ENCODE results near the gene MYO5B.

The MYO5B gene

DNA sequence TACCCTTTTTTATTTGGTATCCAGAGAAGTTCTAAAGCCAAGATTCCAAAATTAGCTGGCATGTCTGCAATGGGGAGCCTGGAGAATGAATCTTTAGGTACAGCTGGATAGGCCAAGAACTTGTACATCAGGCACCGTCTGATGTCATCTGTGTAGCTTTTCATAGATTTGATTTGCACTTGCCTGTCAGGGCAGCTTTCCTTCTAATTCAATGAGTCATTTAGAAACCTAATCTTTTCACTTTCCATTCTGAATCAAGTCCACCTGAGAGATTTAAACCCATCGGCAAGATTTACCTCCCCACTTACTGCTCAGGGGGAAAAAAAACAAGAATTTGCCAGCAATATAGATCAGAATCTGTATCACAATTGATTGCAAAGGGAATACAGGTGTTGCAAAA is 320.7 kb downstream of the MYO5B start:
- peak; percentile 2 for DNase-seq

DNA sequence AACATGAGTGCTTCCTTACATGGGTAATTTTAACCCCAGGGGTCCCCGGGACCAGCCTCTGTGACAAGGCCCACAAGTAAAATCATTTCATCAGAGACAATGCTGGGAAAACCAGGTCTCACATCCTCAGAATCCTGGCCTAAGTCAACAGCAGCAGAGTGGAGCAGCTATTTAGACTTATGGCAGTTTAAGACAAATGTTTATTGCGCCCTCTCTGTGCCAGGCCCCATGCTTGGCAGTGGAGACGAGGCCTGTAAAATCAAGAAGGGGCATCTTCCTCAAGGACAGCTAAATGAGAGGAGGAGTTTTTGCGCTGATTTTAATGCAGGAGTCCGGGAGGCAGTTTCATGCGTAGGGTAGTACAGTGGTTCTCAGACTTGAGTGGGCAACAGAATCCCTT is 325.6 kb downstream of the MYO5B start:
- peak; percentile 1 for DNase-seq

DNA sequence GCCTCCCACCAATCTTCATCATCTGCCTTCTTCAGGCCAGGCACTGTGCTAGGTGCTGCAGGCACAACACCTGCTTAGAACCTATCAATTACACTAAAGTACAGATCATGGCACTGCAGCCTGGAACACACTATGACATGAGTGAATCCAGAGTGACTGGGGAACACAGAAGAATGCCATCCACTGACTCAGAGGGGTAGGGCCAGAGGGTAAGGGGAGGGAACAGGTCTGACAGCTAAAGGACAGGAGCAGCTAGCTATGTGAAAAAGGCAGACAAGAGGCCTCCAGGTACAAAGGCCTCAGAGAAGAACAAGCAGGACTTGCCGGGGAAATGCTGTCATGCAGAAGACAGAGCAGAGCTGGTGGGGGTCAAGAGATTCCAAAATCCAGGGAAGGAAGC is 328.3 kb downstream of the MYO5B start:
- DNase-seq: peak; percentile 11

DNA sequence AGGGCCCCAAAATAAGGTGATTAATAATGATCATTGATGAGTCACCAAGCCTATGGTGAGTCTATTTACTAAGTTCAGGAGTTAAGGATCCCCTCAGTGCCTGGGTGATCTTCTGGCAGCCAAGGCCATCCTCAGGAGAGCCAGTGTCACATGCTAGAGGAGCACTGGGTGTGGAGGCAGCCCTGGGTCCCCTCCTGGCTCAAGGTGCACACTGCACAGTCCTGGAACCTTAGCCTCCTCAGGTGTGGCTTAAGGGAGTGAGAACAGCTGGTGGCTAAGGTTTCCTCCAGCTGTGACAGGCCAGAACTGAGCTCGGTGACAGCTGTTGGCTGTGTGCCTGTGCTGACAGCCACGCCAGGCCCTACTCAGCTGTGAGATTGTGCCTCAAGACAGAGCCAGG is 329.5 kb downstream of the MYO5B start:
- peak; percentile 22 for DNase-seq

DNA sequence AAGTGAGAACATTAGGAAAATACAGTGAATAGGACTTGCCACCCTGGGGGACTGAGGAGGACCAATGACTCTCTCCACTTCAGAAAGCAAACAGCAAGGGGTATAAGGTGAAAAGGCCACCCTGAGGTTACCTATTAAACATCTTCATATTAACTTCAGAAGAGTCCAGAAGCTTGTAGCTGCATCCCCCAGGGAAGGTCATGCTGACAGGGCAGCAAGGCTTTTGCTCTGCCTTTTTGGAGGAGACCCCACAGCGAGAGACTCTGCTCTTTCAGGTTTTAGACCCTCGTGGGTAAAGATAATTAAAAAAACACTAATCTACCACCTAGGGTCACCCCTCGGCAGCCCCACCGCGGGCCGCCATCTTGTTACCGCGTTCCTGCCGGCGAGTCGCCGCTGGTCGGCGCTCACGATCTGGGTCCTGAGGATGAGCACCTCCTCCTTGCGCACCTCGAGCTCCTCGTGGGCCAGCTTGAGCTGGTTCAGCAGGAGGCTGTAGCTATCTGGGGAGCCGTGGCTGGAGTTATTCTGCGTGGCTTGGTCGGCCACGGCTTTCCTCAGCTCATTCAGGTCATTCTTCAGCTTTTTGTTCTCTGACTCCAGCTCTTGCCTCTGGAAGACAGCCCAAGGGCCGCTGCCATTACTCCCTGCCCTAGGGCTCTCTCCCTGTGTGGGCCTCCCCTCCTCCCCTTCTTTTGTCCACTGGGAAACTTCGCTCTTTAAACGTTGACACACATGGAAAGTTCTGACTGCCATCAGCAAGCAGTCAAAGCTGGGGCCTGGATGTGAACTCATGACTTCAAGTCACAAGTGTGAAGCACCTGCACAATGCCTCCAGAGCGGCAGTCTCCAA is 331.0 kb downstream of the MYO5B start:
- DNase-seq: peak; percentile 36

DNA sequence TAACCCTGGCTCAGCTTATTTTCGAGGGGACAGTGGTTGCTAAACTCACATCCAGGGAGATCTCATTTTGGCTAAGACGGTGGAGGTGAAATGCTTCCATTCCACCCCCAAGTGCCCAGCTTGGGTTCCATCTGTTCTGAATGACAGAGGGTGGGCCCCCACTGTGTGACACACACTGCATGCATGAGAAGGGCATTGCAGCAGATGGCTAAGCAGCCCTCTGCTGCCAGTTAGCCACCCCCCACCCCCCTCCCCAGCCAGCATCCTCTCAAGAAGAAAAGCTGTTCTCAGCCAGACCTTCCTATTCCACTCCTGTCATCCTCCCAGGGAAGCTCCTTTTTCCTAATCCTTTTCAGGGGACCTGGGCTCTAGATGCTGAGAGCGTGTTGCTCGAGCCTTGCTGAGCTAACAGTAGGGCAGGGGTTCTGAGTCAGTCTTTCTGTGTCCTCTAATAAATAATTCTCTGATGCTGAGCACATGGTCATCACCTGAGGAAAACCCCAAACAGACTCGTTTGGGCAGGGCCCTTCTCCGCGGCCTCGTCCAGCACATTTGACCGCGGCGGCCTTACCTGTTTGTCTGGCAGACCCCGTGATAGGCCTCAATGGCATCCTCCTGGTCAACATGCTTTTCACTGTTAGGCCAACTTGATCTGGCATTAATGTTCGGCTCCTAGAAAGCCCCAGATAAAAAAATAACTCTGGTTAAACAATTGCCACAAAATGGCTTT is 332.1 kb downstream of the MYO5B start:
- no peak for DNase-seq

DNA sequence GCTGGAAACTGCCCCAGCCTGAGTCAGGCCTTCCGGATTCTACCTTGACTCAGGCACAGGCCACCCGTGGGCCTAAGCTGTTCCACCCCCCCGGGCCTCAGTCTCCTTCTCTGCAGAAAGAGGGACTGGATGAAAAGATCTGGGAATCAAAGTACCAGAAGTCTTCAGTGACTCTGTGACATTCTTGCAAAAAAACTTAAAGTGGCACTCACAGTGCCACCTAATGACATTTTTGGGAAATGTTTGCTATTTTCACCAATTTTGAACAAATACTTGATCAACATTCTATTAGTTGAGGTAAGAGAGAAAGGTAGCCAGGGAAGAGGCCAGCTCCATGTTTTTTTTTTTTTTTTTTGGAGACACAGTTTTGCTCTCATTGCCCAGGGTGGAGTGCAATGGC is 333.3 kb downstream of the MYO5B start:
- no peak for DNase-seq

DNA sequence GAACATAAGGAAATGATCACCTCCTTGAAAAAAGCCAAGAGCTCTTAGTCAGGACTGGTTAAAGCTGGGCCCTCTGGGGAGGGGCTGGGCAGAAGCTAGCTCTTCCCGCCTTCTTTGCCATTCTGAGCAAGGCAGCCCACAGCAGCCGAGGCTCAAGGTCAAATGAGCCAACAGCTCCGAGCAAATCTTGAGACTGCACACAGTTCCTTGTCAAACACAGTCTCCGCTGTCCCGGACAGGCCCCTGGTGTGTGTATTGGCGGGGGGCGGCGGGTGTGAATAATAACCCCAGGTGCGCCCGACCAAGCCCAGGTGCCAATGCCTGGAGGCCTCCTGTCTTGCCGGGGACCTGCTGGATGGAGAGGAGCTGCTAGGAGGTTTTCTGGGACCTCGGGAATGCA is 335.2 kb downstream of the MYO5B start:
- DNase-seq: no peak

DNA sequence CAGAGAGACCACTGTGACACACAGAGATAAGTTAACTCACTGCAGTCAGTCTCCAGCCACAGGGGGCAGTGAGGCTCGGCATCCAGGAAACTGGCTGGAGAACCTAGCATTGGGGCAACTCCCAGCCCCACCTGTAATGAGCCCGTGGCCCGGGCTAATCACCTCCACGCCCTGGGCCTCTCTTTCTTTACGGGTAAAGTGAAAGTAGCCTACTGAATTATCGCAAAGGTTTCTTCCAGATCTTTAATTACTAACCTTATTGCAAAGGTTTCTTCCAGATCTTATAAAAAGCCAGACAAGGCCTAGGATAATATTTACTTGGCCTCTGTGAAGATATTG is 336.0 kb downstream of the MYO5B start:
- no peak for DNase-seq

DNA sequence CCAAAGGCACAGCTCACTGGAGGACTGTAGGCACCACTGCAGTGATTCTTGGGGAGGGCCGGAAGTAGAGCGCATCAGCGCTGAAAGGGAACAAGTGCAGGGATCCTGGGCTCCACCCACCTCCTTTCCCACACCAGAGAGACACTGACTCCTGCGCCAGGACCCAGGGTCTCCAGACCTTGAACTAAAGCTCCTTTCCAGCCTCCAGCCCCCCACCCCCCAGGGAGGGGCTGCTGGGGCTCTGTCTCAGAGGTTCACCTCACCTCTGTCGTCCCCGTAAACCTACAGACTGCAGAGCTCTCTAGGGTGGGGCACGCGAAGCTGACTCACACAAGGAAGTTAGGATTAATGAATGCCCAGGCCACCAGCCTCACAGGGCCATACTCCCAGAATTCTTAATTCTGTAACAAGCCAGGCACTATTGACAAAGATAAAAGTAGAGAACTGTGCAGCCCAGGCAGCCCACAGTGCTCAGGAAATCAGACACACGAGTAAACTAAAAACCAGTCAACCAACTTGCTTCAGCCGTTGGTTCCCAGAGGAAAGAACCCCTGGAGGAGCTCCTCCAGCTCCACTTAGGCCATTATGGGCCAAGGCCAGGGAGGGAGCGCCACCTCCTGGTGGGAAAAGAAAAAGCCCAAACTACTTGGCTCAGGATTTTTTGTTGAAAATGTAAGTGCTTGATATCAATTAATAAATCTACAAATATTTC is 336.5 kb downstream of the MYO5B start:
- peak; percentile 75 for DNase-seq

DNA sequence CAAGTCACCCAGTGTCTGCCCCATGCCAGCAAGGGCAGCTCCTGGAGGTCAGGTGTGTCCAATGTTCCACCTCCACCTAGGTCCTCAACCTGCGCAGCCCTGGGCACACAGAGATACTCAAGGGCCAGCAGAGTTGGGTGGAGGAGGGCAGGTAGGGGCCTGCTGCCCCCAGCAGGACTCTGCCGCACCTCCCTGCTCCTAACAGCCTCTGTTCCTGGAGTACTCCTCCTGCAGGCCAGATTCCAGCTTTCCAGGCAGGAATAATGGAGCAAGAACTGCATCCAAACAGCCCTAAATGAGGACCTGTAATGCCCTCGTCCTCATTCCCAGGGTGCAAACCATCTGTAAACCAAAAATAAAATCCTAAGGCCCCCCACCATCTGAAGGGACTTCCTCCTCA is 337.2 kb downstream of the MYO5B start:
- DNase-seq: no peak

DNA sequence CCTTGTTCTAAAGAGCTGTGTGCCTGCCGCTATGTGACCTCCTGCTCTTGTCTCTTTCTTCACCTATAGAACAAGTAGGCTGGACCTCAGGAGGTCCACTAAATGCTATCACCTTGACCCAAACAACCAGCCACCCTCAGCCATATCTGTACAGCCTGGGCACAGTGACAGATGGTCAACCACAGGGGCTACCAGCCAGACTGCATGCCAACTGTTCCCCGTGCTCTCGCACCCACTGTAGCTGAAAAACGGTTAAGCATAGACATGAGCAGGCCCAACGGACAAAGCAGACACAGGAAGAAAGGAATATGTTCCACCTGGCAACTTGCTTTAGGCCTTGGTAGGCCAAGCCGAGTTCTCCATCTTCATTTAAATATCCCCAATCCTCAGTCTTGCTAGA is 338.5 kb downstream of the MYO5B start:
- no peak for DNase-seq

DNA sequence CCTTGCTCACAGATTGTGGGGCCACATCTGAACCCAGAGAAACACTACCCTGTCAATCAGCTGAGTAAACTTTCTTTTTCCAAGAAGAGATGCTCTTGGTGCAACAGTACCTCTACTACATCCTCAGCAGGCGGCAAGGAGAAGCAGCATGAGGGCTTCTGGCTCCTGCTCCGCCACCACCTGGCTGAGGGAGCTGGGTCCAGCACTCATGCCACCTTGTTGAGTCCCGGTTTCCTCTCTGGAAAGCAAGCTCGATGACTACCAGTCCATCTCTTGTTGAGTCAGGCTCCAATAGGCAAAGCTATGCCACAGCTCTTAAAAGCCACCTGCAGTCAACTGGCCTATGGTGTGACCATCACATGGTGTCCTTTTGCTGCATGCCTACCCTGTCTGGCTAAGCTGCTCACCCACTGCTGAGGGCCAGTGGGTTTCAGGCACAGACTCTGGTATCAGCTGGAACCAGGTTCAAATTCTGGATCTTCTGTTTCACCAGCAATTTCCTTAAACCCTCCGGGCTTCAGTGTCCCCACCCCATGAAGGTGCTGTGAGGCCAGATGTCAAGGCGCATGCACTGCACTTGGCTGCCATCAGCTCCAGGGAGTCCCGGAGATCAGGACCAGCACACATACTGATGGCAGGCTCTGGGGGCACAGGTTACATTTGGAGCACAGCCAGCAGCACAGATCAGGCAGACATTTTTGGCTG is 339.1 kb downstream of the MYO5B start:
- no peak for DNase-seq

DNA sequence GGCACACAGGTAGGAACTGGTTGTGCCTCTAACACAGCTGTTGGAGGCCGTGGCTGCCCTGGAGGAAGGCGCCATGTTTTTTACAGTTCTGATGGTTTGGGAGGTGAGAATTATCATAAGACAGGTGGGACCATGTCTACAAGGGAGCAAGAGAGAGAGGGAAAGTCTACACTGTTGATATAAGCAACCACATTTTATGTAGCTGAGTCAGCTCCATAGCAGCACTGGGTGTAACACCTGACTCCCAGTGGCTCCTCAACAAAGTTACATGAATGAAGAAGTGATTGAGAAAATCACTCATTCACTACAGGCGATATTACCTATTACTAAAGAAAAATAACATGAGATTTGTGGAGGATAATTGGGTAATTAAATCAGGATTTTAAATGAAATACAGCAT is 340.3 kb downstream of the MYO5B start:
- DNase-seq: no peak

DNA sequence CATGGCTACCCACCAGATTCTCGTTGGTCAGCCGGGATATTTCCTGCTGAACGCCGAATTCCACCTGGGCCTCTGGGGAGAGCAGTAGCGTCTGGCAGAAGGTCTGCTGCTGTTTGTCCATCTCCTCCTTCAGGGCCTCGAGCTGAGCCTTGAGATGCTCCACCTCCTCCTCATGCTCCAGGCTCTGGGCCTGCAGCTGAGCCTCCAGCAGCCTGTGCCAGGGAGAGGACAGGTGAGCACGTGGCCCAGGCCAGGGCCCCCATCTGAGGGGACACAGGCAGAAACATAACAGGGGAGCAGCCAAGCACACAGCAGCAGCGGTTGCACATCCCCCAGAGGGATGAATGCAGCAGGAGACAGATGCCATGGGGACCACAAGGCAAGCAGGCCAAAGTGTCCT is 341.5 kb downstream of the MYO5B start:
- no peak for DNase-seq

DNA sequence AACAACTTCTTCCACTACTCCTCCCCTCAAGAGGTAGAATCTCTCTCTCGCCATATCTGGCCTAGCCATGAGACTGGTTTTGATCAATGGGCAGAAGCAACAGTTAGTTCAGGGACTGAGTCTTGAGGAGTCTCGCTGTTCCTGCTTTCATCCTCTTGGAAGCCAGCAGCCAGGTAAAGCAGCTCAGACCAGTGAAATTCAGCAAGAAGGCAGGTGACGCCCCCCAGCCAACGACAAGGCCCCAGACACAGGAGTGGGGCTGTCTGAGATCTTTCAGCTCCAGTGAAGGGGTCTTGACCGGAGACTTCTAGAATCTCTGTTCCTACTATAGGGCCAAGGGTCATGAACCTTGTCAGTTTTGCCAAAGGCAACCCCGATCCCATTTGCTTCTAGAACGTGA is 341.9 kb downstream of the MYO5B start:
- DNase-seq: no peak

DNA sequence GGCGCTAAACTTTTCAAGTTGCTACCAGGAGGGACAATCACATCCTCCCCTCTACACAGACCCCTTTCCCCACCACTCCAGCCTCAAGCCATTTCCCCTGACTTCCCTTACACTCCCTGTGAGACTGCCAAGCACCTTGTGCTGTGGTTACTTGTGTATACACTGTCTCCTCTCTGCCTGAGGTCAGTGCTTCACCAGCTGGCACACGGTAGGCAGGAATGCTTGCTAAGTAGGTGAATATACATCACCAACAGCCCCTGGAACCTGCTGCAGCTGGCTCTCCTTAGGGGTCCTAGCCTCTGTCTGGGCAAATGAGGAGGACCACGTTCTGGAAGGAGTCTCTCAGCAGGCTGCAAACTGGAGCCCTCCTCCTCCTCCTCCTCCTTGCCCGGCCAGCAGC is 343.3 kb downstream of the MYO5B start:
- no peak for DNase-seq

DNA sequence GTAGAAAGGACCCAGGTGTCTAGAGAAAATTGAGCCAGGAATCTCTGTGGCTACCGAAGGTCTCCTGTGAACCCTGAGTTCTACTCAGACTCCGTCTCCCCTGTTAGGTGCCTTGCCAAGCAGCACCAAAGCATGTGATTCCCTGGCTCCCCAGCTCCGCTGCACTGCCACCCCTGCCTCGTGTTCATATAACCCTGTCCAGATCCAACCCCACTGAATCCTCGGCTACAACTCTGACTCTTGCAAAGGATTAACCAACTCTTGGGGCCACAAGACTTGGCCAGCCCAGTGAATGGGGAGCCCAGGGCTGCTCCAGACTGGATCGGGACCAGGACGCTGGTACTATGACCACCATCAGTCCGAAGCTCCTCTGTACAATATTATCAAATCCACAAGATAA is 344.3 kb downstream of the MYO5B start:
- DNase-seq: no peak

DNA sequence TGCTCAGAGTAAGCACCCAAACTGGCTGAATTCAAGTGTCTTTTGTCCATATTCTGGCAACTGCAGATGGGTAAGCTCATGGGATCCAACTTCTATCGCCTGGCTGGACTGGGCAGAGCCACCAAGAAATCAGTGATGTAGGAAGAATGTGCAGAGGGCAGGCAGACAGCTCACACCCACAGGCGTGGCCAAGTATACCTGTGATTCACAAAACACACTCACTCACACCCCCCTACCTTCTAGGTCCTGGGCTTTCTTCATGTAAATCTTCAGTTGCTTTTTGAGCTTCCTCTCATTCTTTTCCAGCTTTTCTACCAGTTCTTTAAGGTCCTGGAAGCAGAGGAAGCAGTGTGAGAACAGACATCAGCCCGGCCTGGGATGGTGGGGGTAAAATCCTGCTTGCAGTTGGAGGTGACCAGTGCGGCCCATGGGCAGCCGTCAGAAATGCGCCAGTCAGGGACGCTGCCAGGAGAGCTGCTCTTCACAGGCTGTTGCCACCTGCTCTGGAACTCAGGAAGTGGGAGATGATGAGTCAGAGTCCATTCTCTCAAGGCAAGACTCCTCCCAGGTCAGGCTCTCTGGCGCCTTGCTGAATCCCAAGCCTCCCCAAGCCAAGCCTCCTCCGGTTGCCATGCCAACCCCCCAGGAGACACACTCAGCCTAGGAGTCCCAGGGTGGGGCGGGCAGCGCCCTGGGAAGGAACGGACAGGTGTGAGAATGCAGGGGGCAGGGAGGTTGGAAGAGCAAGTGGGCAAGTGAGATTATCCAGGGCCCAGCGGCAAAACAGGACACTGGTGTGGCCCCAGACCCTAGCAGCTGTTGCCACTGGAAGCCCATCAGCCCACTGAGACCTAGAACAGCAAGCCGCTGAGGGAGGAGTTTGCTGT is 345.4 kb downstream of the MYO5B start:
- DNase-seq: no peak

DNA sequence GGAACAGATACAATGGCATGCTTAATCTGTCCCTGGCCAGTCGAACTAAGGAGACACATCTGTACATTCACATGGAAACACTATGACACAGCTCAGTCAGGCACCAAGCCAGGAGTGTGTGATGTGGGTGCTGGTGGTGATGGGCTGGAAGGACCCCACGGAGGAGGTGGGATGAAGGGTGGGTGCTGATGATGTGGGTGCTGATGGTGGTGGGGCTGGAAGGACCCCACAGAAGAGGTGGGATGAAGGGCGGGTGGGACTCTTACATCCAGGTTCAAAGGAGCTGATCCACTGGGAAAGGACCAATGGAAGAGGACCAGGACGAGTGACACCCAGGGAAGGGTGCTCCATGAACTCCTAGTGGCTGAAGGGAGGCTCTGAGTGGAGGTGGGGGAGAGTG is 346.8 kb downstream of the MYO5B start:
- no peak for DNase-seq

DNA sequence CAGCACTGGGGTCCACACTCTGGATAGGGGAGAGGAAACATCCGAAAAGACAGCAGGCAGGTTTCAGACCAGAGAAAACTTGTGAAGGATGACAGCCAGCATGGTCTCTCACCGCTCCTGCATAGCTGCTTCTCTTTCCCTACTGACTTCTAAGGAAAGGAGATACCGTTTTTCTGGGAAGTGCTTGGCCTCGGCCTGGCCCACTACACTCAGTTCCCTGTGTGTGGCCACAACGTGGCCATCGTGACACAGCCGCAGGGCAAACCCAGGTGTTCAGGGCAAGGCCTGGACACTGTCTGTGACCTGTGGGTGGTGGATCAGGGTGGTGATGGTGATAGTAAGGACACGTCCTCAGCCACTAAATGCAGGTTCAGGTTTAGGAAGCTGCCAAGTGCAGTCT is 347.4 kb downstream of the MYO5B start:
- DNase-seq: no peak
